OCI-LY3 (cell line): ENCODE data around the gene DDX5.

ENCODE experiments used
- EZH2phosphoT487 ChIP-seq: fragments of 200-600 bp; shearing (Covaris generic); IDR thresholded peaks from 2 replicates; pipeline ENCODE4 v1.6.1; 2018; ENCODE audit warnings: antibody characterized with exemption, mixed run types, low read depth
- TF ChIP-seq, protein P1 (sequence below): fragments of 200-600, 300-600 bp; sonication (generic); IDR thresholded peaks from 2 replicates; pipeline ENCODE4 v1.5.1; 2014; ENCODE audit warnings: antibody characterized with exemption, low read length, low read depth

DNA sequence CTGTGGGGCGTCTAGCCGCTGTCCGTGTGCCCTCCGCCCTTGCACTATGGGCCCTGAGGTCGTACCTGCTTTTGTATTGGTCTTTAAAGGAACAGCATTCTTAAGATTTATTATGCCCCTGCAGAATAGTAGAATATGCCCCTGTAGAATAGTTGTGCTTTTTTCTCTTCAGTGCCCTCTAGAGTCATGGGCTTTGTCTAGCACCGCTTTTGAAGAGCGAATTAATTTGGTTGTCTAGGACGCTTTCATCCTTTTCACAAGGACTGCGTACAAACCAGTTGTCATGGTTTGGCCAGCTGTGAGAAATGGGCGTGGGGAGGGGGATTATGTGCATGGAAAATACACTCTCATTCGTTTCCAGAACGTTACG lies 1.3 kb upstream of the DDX5 start:
- TF ChIP-seq, protein P1, sequence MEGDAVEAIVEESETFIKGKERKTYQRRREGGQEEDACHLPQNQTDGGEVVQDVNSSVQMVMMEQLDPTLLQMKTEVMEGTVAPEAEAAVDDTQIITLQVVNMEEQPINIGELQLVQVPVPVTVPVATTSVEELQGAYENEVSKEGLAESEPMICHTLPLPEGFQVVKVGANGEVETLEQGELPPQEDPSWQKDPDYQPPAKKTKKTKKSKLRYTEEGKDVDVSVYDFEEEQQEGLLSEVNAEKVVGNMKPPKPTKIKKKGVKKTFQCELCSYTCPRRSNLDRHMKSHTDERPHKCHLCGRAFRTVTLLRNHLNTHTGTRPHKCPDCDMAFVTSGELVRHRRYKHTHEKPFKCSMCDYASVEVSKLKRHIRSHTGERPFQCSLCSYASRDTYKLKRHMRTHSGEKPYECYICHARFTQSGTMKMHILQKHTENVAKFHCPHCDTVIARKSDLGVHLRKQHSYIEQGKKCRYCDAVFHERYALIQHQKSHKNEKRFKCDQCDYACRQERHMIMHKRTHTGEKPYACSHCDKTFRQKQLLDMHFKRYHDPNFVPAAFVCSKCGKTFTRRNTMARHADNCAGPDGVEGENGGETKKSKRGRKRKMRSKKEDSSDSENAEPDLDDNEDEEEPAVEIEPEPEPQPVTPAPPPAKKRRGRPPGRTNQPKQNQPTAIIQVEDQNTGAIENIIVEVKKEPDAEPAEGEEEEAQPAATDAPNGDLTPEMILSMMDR = peak; percentile 57
- TF ChIP-seq EZH2phosphoT487 = no peak
